SK-N-SH treated with all-trans-retinoic acid at 6 μM for 48 hours (cell line): ENCODE measurements around the gene ZNF653.

Experiments
- ATAC-seq: fragments of 200-7000 bp; cut with Tn5 transposase; 3 replicates; pipeline ENCODE4 v1.9.1; 2020; ENCODE audit warnings: mild to moderate bottlenecking, moderate library complexity
- ARNTL ChIP-seq: fragments of 450-650 bp; formaldehyde crosslinking; IDR thresholded peaks from 2 replicates; pipeline ENCODE4 v1.5.0; 2020; ENCODE audit warnings: low read depth, mild to moderate bottlenecking, moderate library complexity, borderline replicate concordance
- BACH2 ChIP-seq: fragments of 250-450 bp; sonication (Bioruptor Pico); IDR thresholded peaks from 2 replicates; pipeline ENCODE4 v1.9.0; 2021; ENCODE audit warnings: mild to moderate bottlenecking, borderline replicate concordance
- CREB5 ChIP-seq: fragments of 250-450 bp; sonication (Bioruptor Pico); IDR thresholded peaks from 2 replicates; pipeline ENCODE4 v1.5.1; 2020; ENCODE audit warnings: low read depth, mild to moderate bottlenecking, moderate library complexity
- CSDC2 ChIP-seq: fragments of 250-450 bp; sonication (Bioruptor Pico); IDR thresholded peaks from 2 replicates; pipeline ENCODE4 v1.5.0; 2020; ENCODE audit warnings: mild to moderate bottlenecking, moderate library complexity
- CSRNP3 ChIP-seq: fragments of 250-450 bp; sonication (Bioruptor Pico); IDR thresholded peaks from 2 replicates; pipeline ENCODE4 v1.5.1; 2021; ENCODE audit warnings: mild to moderate bottlenecking, moderate library complexity
- ESRRG ChIP-seq: fragments of 250-450 bp; sonication (Bioruptor Pico); IDR thresholded peaks from 2 replicates; pipeline ENCODE4 v1.6.1; 2021; ENCODE audit warnings: mild to moderate bottlenecking
- GLIS3 ChIP-seq: fragments of 250-450 bp; sonication (Bioruptor Pico); IDR thresholded peaks from 2 replicates; pipeline ENCODE4 v1.5.0; 2020; ENCODE audit warnings: mild to moderate bottlenecking, moderate library complexity
- ISL1 ChIP-seq: fragments of 250-450 bp; sonication (Bioruptor Pico); IDR thresholded peaks from 2 replicates; pipeline ENCODE4 v2.1.2; 2022; ENCODE audit warnings: mild to moderate bottlenecking, moderate library complexity
- OSR1 ChIP-seq: fragments of 250-450 bp; sonication (Bioruptor Pico); IDR thresholded peaks from 2 replicates; pipeline ENCODE4 v1.8.0; 2022; ENCODE audit warnings: moderate library complexity, mild to moderate bottlenecking, inconsistent platforms
- PATZ1 ChIP-seq: fragments of 250-450 bp; sonication (Bioruptor Pico); IDR thresholded peaks from 2 replicates; pipeline ENCODE4 v1.8.0; 2020; ENCODE audit warnings: mild to moderate bottlenecking, moderate library complexity, borderline replicate concordance
- PPARA ChIP-seq: fragments of 250-450 bp; sonication (Bioruptor Pico); IDR thresholded peaks from 2 replicates; pipeline ENCODE4 v1.5.0; 2020; ENCODE audit warnings: mild to moderate bottlenecking, borderline replicate concordance
- RARB ChIP-seq: fragments of 250-450 bp; sonication (Bioruptor Pico); IDR thresholded peaks from 2 replicates; pipeline ENCODE4 v1.8.0; 2021; ENCODE audit warnings: mild to moderate bottlenecking, moderate library complexity
- TCF4 ChIP-seq: fragments of 250-450 bp; sonication (Bioruptor Pico); IDR thresholded peaks from 2 replicates; pipeline ENCODE4 v1.8.0; 2021; ENCODE audit warnings: mild to moderate bottlenecking, moderate library complexity, borderline replicate concordance
- ZC3H10 ChIP-seq: fragments of 250-450 bp; sonication (Bioruptor Pico); IDR thresholded peaks from 2 replicates; pipeline ENCODE4 v1.5.1; 2021; ENCODE audit warnings: mild to moderate bottlenecking, moderate library complexity
- ZFP3 ChIP-seq: fragments of 250-450 bp; sonication (Bioruptor Pico); IDR thresholded peaks from 2 replicates; pipeline ENCODE4 v1.5.0; 2020; ENCODE audit warnings: mild to moderate bottlenecking, moderate library complexity
- ZFP30 ChIP-seq: fragments of 450-650 bp; formaldehyde crosslinking; IDR thresholded peaks from 2 replicates; pipeline ENCODE4 v1.5.0; 2022; ENCODE audit warnings: mild to moderate bottlenecking, moderate library complexity
- ZNF565 ChIP-seq: fragments of 450-650 bp; formaldehyde crosslinking; conservative IDR thresholded peaks from 2 replicates; pipeline ENCODE4 v1.5.0; 2020; ENCODE audit warnings: low read depth, mild to moderate bottlenecking, moderate library complexity
- ZNF70 ChIP-seq: fragments of 450-650 bp; formaldehyde crosslinking; IDR thresholded peaks from 2 replicates; pipeline ENCODE4 v1.5.0; 2020; ENCODE audit warnings: mild to moderate bottlenecking, moderate library complexity
- ZNF8 ChIP-seq: fragments of 450-650 bp; formaldehyde crosslinking; IDR thresholded peaks from 2 replicates; pipeline ENCODE4 v1.5.0; 2020; ENCODE audit warnings: mild to moderate bottlenecking, moderate library complexity
- TF ChIP-seq, protein P1 (sequence below): fragments of 250-450 bp; sonication (Bioruptor Pico); IDR thresholded peaks from 2 replicates; pipeline ENCODE4 v1.8.0; 2021; ENCODE audit warnings: low read depth, mild to moderate bottlenecking, moderate library complexity, borderline replicate concordance

Gene ZNF653

GRCh38 chr19:11541238-11541637 is 35.6 kb upstream of the ZNF653 start:
- TF ChIP-seq ZNF70 (CRISPR knock-in tag) (no peak), PATZ1 (CRISPR knock-in tag) (no peak), CSRNP3 (no peak), PPARA (CRISPR knock-in tag) (no peak), ESRRG (CRISPR knock-in tag) (no peak), CSDC2 (CRISPR knock-in tag) (no peak), GLIS3 (no peak), ZFP30 (CRISPR knock-in tag) (no peak)
- no peak for ATAC-seq

- no peak for ATAC-seq
- no peak for TF ChIP-seq ISL1 (CRISPR knock-in tag)
- TF ChIP-seq TCF4 (CRISPR knock-in tag): no peak
- TF ChIP-seq ZFP3 (CRISPR knock-in tag): no peak
- TF ChIP-seq ZFP30 (CRISPR knock-in tag): no peak
- TF ChIP-seq GLIS3: no peak
- no peak for TF ChIP-seq ZNF8 (CRISPR knock-in tag)
- no peak for TF ChIP-seq PATZ1 (CRISPR knock-in tag)
- no peak for TF ChIP-seq CSDC2 (CRISPR knock-in tag)
- no peak for TF ChIP-seq CREB5 (CRISPR knock-in tag)
- TF ChIP-seq ESRRG (CRISPR knock-in tag): no peak
- TF ChIP-seq, protein P1, sequence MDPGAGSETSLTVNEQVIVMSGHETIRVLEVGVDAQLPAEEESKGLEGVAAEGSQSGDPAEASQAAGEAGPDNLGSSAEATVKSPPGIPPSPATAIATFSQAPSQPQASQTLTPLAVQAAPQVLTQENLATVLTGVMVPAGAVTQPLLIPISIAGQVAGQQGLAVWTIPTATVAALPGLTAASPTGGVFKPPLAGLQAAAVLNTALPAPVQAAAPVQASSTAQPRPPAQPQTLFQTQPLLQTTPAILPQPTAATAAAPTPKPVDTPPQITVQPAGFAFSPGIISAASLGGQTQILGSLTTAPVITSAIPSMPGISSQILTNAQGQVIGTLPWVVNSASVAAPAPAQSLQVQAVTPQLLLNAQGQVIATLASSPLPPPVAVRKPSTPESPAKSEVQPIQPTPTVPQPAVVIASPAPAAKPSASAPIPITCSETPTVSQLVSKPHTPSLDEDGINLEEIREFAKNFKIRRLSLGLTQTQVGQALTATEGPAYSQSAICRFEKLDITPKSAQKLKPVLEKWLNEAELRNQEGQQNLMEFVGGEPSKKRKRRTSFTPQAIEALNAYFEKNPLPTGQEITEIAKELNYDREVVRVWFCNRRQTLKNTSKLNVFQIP: no peak
- no peak for TF ChIP-seq ARNTL (CRISPR knock-in tag)
- TF ChIP-seq ZNF70 (CRISPR knock-in tag): no peak
- TF ChIP-seq ZC3H10 (CRISPR knock-in tag): no peak
These were observed 35.0 kb upstream of the ZNF653 start for GRCh38 chr19:11540645-11541044.

DNA sequence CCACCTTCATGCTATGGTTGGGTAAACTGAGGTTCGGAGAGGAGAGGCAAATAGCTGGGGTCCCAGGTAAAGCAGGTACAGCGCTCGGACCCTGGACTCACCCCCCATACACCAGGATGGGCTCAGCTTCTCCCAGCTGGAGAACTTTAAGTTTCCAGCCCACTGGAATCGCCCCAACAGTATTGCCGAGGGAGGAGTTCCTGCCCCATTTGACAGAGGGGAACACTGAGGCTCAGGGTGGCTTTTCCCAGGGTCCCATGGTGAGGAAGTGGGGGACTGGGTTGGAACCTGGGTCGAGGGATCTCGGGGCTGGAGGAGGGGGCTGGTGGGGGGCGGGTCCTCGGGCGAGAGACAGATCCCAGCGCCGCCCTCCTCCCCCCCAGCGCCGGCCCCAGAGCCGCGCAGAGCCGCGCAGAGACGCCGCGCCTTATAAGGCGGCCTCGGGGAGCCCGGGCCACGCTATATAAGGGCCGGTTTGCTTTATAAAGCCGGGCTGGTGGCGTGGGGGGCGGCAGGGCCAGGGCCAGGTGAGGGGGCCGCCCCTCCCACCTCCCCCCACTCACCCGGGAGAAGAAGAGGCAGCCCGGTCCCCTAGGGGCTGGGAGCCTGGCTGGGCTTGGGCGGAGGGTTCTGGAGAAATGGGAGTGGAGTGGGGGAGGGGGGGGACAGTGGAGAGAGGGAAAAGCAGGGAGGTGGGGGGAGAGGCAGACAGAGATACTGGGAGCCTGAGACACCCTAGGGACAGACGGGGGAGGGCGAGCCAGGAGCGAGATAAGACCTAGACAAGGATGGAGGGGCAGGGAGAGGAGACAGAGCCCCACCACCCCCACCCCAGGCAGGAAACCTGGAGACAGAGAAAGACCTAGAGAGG is 34.1 kb upstream of the ZNF653 start:
- peak; percentile 51 for ATAC-seq
- TF ChIP-seq ZNF70 (CRISPR knock-in tag) (no peak), TCF4 (CRISPR knock-in tag) (no peak), RARB (CRISPR knock-in tag) (no peak), ZNF565 (no peak), ARNTL (CRISPR knock-in tag) (no peak), PPARA (CRISPR knock-in tag) (no peak), CREB5 (CRISPR knock-in tag) (no peak), ISL1 (CRISPR knock-in tag) (no peak), OSR1 (CRISPR knock-in tag) (no peak), BACH2 (CRISPR knock-in tag) (no peak), PATZ1 (CRISPR knock-in tag) (no peak)
